PC-3 (cell line): ENCODE data around the gene TIMM17A. TPM values are rescaled to one million over a fixed set of nuclear protein-coding genes. Genes with fewer than 3 reads are reported as not detected.

Source experiments
- ATAC-seq: fragments of 200-7000 bp; cut with Tn5 transposase; 2 replicates; pipeline ENCODE4 v1.9.1; 2020; ENCODE audit warnings: mild to moderate bottlenecking, moderate library complexity
- BruUV-seq: library from RNA; stranded (reverse); fragments of 400-500 nt; replicated peaks from 2 replicates; lab custom pipeline; 2021; lab: Mats Ljungman, UMichigan
- CTCF ChIA-PET: fragments of 300-600 bp; sonication (Branson Sonifier 250); formaldehyde crosslinking; loops from one replicate; lab custom pipeline; 2022; ENCODE audit warnings: antibody characterized with exemption; lab: Charles Lee
- POLR2A ChIA-PET: fragments of 300-600 bp; sonication (Branson Sonifier 250); formaldehyde crosslinking; loops from one replicate; lab custom pipeline; 2022; ENCODE audit warnings: antibody characterized with exemption; ENCODE audit not compliant: unreplicated experiment; lab: Charles Lee
- DNase-seq: peaks from one replicate; pipeline ENCODE4 v3.0.0-alpha.2; 2015
- H2AFZ ChIP-seq: fragments of 300-600 bp; sonication (generic); 2 replicates; pipeline ENCODE4 v1.6.0; 2016; ENCODE audit warnings: antibody characterized with exemption, low read length
- H3F3A ChIP-seq: fragments of 300-600 bp; sonication (generic); one replicate; pipeline ENCODE4 v1.6.0; 2017; ENCODE audit warnings: antibody characterized with exemption, low read length, control low read depth, mild to moderate bottlenecking; ENCODE audit not compliant: unreplicated experiment
- H3K27ac ChIP-seq: fragments of 300-600 bp; sonication (generic); 2 replicates; pipeline ENCODE4 v1.5.1; 2016; ENCODE audit warnings: mild to moderate bottlenecking, low read length
- H3K27me3 ChIP-seq: fragments of 300-600 bp; sonication (generic); 2 replicates; pipeline ENCODE4 v1.6.1; 2016; ENCODE audit warnings: low read length, mixed read lengths
- H3K36me3 ChIP-seq: fragments of 300-600 bp; sonication (generic); 2 replicates; pipeline ENCODE4 v1.6.1; 2016; ENCODE audit warnings: low read depth, mixed run types, low read length, mixed read lengths
- H3K4me1 ChIP-seq: fragments of 300-600 bp; sonication (generic); 2 replicates; pipeline ENCODE4 v1.5.1; 2016; ENCODE audit warnings: low read length; ENCODE audit not compliant: insufficient read depth
- H3K4me2 ChIP-seq: fragments of 300-600 bp; sonication (generic); 2 replicates; pipeline ENCODE4 v1.6.0; 2016; ENCODE audit warnings: low read length
- H3K4me3 ChIP-seq: fragments of 300-600 bp; sonication (generic); 2 replicates; pipeline ENCODE4 v1.5.1; 2016; ENCODE audit warnings: mild to moderate bottlenecking, low read length, mixed read lengths
- H3K79me2 ChIP-seq: fragments of 300-600 bp; sonication (generic); 2 replicates; pipeline ENCODE4 v1.6.1; 2017; ENCODE audit warnings: low read length, mixed read lengths
- H3K9ac ChIP-seq: fragments of 300-600 bp; sonication (generic); 2 replicates; pipeline ENCODE4 v1.6.0; 2016; ENCODE audit warnings: mild to moderate bottlenecking, low read length
- H3K9me2 ChIP-seq: fragments of 300-600 bp; sonication (generic); replicated peaks from 2 replicates; pipeline ENCODE4 v1.6.1; 2016; ENCODE audit warnings: mixed run types, low read length, mixed read lengths
- H3K9me3 ChIP-seq: fragments of 300-600 bp; sonication (generic); 2 replicates; pipeline ENCODE4 v1.6.1; 2016; ENCODE audit warnings: low read length, mixed read lengths
- H4K20me1 ChIP-seq: fragments of 300-600 bp; sonication (generic); 2 replicates; pipeline ENCODE4 v1.6.1; 2016; ENCODE audit warnings: low read length, mixed read lengths
- CTCF ChIP-seq: fragments of 300-600 bp; sonication (generic); conservative IDR thresholded peaks from 2 replicates; pipeline ENCODE4 v1.5.1; 2017; ENCODE audit warnings: antibody characterized with exemption, low read depth, mild to moderate bottlenecking, low read length
- EZH2 ChIP-seq: fragments of 300-600 bp; sonication (generic); IDR thresholded peaks from one replicate; pipeline ENCODE4 v1.6.1; 2017; ENCODE audit warnings: antibody characterized with exemption, mild to moderate bottlenecking, low read length; ENCODE audit not compliant: unreplicated experiment
- EZH2phosphoT487 ChIP-seq: fragments of 300-600 bp; sonication (generic); IDR thresholded peaks from 2 replicates; pipeline ENCODE4 v1.6.1; 2018; ENCODE audit warnings: mild to moderate bottlenecking, antibody characterized with exemption, low read length, borderline replicate concordance
- intact Hi-C: fragments of 100-400 bp; cut with micrococcal nuclease; formaldehyde crosslinking; loops from 2 replicates; pipeline ENCODE4 v1.9.0; 2023
- total RNA-seq: library from RNA; depleted of rRNA; stranded (reverse); fragments of >200 nt; gene quantifications from 2 replicates; pipeline ENCODE4 v1.2.3, GENCODE V29; 2014

Gene TIMM17A
- total RNA-seq, 1 experiment from 2014 or later: 57.7 TPM

- H3K4me1 ChIP-seq: peaks cover 82% of the 10 kb centered on the region
- H3K4me3 ChIP-seq: peak overlapping the region; percentile 55
- peak overlapping the region; percentile 41 for H3K27ac ChIP-seq
- ChIA-PET CTCF (interaction anchor here (0.5 kb wide), 1 partner anchor 33 kb away, joined by 11 read pairs; no protein-coding TSS in a partner anchor), POLR2A (no interaction called here)
- TF ChIP-seq EZH2phosphoT487: no peak
- TF ChIP-seq EZH2: no peak
- no peak for TF ChIP-seq CTCF
- no peaks in the 10 kb centered on the region for H3K9me2 ChIP-seq
- peak overlapping the region; percentile 98 for H3K4me2 ChIP-seq
- H3F3A ChIP-seq: no peaks in the 10 kb centered on the region
- H3K9ac ChIP-seq: no peak overlapping the region
- no TSS peak for BruUV-seq
- intact Hi-C loops: no loop called here
- no peaks in the 10 kb centered on the region for H3K27me3 ChIP-seq
- no peaks in the 10 kb centered on the region for H3K9me3 ChIP-seq
- peaks cover 52% of the 10 kb centered on the region for H4K20me1 ChIP-seq
- DNase-seq: peak; percentile 55
- peaks cover 60% of the 10 kb centered on the region for H3K79me2 ChIP-seq
- peaks cover 40% of the 10 kb centered on the region for H3K36me3 ChIP-seq
- no peak overlapping the region for H2AFZ ChIP-seq
- no peak; the same call in 1 of the 2 replicates for ATAC-seq
These were observed 59.8 kb downstream of the TIMM17A start for GRCh38 chr1:202014915-202015661.

GRCh38 chr1:202015662-202015937 is 60.3 kb downstream of the TIMM17A start:
- Histone ChIP-seq H3F3A (no peaks in the 10 kb centered on the region), H3K4me1 (peaks cover 84% of the 10 kb centered on the region), H4K20me1 (peaks cover 51% of the 10 kb centered on the region), H3K4me2 (peak overlapping the region; percentile 98), H3K9me3 (no peaks in the 10 kb centered on the region), H3K9ac (no peak overlapping the region), H3K9me2 (no peaks in the 10 kb centered on the region), H3K79me2 (peaks cover 58% of the 10 kb centered on the region), H3K36me3 (peaks cover 40% of the 10 kb centered on the region), H2AFZ (no peak overlapping the region), H3K27me3 (no peaks in the 10 kb centered on the region), H3K4me3 (peak overlapping the region; percentile 55; the same call in 1 of the 2 replicates), H3K27ac (peak overlapping the region; percentile 41; the same call in 1 of the 2 replicates)
- no TSS peak for BruUV-seq
- ChIA-PET POLR2A (no interaction called here), CTCF (no interaction called here)
- intact Hi-C loops: no loop called here
- TF ChIP-seq EZH2: no peak
- TF ChIP-seq EZH2phosphoT487: no peak
- no peak for TF ChIP-seq CTCF
- ATAC-seq (no peak), DNase-seq (no peak)

GRCh38 chr1:202016022-202016810 is 60.9 kb downstream of the TIMM17A start:
- peak overlapping the region; percentile 98 for H3K4me2 ChIP-seq
- TF ChIP-seq EZH2phosphoT487: no peak
- TF ChIP-seq EZH2: no peak
- ChIA-PET POLR2A (interaction anchor here (1.0 kb wide), 1 partner anchor 96 kb away, joined by 6 read pairs; no protein-coding TSS in a partner anchor), CTCF (interaction anchor here (0.6 kb wide), 1 partner anchor 15 kb away, joined by 7 read pairs; no protein-coding TSS in a partner anchor)
- H4K20me1 ChIP-seq: peaks cover 44% of the 10 kb centered on the region
- peaks cover 40% of the 10 kb centered on the region for H3K36me3 ChIP-seq
- intact Hi-C loops: no loop called here
- H3K9ac ChIP-seq: no peak overlapping the region
- DNase-seq: no peak
- BruUV-seq: no TSS peak
- H3K9me2 ChIP-seq: no peaks in the 10 kb centered on the region
- peak overlapping the region; percentile 99 for H3K27ac ChIP-seq
- H3K27me3 ChIP-seq: no peaks in the 10 kb centered on the region
- peaks cover 52% of the 10 kb centered on the region for H3K79me2 ChIP-seq
- no peak overlapping the region for H2AFZ ChIP-seq
- no peak for ATAC-seq
- no peaks in the 10 kb centered on the region for H3F3A ChIP-seq
- H3K4me3 ChIP-seq: peak overlapping the region; percentile 55; the same call in 1 of the 2 replicates
- peaks cover 89% of the 10 kb centered on the region for H3K4me1 ChIP-seq
- no peaks in the 10 kb centered on the region for H3K9me3 ChIP-seq
